DMS 273 treated with DMSO at 0.1 percent for 48 hours (cell line): ENCODE measurements around the gene AUTS2.
A peak's percentile ranks its signal among the peaks of the same experiment; 100 is the strongest.

Experiments used
- DNase-seq: peaks from one replicate; lab custom pipeline; 2025; lab: John Stamatoyannopoulos, UW

Gene AUTS2

DNA sequence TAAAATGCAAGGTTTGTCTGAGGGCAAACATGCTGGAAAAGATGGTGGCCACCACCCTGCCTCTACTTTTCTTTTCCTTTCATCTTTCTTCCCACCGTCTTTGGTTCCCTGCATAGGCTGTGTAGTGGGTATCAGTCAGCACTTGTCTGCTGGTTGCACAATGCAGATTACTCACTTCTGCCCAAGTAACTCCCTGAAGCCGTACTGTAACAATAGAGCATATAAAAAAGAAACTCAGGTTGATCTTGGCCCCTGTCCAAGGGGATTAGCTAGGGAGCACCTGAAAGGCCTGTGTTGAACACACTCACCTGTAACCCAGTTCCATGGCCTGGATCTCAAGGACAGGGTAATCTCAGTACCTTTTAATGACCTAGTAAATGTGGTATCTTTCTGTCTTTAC is 1000.7 kb downstream of the AUTS2 start:
- DNase-seq: no peak

DNA sequence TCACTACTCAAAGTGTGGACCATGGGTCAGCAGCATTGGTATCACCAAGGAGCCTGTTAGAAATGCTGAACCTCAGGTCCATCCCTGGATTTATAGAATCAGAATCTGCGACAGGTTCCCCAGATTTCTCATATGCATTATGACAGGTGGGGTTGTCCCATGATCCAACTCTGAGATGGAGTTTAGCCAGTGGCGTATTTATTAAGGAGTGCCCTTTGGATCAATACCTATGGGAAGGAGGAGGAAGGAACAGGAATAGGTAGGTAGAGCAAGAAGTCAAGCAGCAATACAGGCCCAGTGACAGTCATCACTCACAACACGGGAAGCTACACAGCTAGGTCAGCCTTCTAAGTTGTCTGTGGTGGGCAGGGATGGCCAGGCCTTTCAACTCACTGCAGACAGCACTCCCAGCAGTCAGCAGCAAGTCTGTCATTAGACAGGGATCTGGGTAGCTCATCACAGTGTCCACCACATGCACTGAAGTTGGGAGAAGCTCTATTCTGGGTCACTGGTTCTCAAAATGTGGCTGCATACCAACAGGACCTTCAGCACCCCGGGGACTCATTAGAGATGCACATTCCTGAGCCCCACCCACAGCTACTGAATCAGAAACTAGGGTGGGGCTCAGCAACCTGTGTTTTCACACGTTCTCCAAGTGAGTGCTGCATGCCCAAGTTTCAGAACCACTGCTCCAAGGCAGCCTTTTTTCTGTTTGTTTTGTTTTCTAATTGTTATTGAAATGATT is 1001.3 kb downstream of the AUTS2 start:
- DNase-seq: no peak

DNA sequence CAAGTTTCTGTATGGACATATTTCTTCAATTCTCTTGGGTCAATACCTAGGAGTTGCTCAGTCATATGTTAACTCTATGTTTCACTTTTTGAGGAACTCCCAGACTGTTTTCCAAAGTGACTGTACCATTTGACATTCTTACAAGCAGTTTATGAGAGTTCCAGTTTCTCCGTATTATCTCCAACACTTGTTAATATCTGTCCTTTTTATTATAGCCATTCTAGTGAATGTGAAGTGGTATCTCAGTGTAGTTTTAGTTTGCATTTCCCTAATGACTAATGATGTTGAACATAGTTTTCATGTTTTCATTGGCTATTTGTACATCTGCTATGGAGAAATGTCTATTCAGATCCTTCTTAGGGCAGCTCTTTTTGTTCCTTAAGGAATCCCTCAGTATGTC is 1002.7 kb downstream of the AUTS2 start:
- no peak for DNase-seq

DNA sequence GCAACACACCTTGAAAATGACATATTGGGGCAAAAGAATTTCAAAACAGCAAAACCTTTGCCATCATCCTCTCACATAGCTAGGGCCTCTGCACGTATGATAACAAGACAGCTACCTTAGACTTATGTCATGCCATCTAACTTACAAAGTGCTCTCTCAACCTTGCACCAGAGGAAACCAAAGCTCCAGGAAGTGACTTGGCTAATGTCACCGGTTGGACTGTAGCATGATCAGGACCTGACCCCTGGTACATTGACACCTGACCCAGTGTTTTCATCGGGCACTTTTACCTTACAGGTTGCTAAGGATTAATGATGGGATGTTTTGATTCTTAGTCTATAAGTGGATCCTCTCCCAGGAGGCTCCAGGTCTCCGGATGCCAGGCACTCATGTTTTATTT is 1003.8 kb downstream of the AUTS2 start:
- no peak for DNase-seq

DNA sequence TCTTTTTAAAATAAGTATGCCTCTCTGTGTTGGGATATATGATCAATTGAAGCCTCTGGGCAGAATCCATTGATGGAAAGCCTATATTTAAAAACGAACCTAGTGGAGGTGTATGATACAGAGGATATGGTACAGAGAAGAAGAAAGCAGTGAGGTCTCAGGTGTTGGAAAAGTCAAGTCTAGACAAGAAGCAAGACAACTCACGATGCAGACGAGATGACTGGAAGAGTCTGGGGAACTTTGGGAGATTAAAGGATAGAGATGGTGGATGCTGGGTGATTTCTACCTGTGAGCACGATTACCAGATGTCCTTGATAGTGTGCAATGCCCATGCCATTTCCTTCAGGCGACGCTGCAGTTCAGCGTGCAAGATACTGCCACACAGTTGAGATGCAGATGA is 1009.0 kb downstream of the AUTS2 start:
- DNase-seq: no peak

DNA sequence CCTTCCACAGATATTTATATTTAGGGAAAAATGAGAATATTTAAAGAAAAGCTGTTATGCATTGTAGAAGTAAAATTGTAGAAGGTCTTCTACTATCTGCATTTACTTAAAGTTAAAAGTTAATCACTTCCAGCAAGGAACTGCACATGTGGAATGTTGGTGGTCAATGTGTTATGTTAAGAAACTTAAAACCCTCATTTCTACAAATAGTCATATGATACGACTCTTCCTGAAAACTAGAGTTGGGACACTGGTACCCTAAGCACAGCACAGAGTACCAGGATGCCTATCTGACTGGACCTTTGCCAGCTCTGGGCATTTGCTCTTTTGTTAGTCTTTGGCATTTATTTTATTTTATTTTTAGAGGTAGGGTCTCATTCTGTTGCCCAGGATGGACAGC is 1009.5 kb downstream of the AUTS2 start:
- DNase-seq: no peak

DNA sequence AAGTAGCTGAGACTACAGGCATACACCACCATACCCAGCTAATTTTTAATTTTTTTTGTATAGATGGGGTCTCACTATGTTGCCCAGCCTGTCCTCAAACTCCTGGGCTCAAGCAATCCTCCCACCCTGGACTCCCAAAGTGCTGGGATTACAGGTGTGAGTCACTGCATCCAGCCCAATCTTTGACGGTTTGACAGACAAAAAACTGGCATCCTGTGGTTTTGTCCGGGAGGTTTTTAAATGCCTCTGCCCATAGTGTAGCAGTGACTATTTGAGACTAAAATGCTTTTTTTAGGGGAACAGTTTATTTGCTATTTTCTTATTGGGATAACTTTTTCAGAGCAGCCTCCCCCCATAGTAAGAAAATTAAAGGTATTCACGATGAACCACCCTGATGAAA is 1010.0 kb downstream of the AUTS2 start:
- no peak for DNase-seq

DNA sequence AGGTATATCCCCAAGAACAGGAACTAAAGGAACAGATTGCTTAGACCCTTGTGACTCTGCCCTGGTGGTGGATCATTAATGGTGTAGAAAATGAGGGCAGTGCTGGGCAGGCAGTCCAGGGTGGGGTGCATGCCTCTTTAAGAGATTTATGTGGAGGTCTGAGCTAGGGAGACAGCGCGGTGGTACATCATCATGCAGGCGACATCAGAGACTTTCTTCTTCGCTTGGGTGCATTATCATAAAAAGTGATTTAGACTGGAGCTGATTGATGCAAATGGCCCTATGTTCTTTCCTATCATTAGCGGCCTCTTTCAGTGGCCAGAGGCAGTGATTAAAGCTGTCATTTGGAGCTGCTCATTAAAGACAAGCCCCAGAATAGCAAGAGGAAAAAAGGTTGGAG is 1014.5 kb downstream of the AUTS2 start:
- no peak for DNase-seq

DNA sequence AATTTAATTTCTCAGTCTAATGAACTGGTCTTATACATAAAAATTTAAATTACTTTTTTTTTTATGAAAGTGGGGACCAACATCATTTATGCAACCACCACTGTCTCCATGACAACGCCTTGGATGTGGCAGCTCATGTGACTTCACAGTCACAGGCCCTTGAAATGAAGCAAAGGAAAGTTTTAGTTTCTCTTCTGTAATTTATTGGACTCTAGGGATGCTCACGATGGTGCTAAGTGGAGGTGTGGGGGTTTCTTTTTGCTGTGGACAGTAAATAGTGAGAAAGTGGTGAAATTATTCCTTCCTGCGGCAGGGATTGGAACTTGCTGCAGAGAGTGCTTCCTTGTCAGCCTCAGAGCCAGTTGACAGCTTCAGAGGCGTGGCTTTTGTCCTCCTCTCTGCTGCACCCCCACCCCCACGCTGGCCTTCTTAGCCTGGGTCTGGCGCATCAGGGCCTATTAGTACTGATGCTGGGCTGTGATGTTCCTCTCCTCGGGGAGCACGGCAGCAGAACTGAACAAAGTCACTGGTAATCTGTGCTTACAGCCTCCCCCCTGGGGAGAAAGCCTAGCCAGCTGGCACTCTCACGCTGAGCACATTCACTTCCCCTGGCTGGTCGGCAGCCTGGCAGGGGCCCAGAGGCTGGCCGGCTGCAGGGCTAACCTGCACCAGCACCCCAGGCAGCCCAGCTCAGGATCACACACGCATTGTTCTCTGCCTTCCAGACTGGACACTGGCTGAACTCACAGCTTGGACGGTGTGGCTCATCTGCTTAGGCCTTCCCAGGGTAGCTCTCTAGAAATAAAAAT is 1016.2 kb downstream of the AUTS2 start:
- peak; percentile 97 for DNase-seq

DNA sequence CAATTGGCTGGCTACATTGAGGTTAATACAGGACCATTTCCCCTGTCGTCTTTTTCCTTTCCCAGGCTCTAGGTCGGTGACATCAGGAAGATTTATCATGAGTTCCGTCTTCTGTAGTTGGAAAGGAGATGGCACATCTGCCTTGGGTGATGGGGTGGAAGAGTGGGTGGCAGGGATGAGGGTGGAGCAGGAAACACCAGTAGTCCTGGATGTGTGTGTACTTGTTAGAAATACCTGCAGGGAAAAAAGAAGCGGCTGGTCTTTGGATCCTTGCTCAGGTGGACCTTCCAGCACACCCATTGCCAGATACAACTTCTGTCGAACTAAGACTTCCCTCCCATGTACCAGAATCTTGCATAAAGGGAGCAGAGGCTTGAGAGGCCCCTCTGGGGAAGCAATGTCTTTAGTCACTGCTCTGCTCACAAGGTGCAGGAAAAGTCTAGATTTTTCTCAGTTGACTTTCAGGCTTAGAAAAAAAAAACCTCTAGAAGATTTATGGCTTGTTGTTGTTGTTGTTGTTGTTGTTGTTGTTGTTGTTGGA is 1016.9 kb downstream of the AUTS2 start:
- DNase-seq: no peak

DNA sequence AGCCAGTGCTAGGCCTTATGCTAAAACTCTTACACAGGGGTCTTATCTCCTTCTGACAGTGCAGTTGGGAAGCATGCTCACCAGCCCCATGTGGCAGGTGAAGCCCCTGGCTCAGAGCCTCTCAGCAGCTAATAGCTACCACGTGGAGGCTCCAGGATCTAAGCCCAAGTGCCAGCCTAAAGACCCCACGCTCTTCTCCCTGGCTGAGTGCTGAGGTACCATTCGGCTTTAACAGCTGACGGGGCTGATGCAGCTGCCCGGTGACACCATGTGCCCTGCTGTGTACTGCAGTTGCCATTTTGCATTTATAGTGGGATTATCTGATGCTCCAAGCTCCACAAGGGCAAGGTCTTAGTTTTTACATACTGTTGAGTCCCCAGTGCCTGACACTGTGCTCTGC is 1017.9 kb downstream of the AUTS2 start:
- DNase-seq: no peak

DNA sequence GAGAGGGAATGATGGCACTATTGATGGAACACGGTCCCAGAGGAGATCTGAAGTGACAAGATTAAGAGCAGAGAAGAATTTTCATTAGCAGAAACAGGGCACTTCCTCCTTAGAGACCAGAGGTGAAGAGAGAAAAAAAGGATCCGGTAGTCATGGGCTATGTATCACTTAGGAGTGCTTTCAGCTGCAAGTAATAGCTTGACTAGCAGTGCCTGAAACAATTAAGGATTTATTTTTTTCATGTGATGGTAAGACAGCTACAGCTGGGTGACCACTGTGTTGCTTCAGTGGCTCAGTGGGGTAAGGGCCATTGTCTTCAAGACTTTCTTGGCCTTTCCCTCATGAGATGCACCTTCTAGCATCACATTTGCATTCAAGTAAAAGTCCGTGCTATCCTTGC is 1018.5 kb downstream of the AUTS2 start:
- DNase-seq: no peak

DNA sequence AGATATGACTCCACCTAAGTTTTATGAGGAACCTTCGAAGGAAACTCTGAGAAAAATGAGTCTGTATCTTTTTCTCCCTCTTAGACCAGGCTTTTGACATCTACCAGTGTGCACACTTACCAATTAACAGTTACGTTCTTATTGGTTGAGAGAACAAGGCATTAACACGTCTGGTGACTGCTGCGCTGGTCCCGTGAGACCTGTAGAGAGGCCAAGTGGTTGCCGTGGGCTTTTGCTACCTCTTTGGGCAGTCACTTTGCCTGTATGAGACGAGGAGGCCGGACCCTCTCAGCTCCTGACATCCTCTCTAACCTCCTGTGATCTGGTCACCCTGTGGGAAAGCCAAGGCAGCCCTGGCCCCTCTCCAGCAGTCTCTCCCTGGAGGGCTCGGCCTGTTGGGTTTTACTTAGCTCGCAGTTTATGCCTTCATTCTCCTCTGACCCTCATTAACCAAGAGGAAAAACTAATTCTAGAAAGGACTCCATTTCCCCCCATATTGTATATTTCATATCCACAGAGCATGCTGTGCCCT is 1019.8 kb downstream of the AUTS2 start:
- no peak for DNase-seq

DNA sequence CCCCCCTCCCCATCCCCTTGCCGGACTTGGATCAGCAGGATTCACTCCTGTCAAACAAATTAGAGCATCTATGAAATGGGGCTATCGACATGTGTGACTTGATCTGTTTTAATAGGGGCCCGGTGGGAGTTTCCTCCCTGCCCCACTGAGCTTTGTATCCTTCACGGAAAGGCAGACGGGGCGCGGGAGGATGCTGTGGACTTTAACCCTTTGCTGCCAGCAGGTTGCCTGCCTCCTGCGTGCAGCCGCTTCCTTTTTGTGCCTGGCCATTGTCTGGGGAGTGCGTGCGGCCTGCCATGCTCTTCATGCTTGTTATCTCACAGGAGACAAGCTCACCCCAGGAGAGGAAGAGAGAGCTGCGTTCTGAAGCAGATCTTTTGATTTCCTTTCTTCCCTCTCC is 1020.9 kb downstream of the AUTS2 start:
- DNase-seq: no peak

DNA sequence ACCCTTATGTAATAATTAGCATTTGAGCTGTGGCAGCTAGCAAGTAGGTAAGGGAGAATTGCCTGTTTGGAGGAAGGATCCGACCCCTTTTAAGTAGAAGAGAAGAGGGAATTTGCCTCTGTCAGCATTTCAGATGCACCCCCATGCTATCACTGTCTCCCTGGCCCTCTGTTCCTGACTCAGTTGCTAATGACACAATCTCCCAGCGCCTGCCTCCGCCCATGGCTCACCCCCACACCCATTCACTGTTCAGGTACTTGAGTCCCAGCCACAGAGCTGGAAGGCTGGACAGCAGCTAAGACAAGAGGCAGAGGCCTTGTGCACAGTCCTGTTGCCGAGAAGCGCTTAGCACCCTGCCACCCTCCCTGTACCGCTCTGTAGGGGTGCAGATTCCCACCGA is 1021.4 kb downstream of the AUTS2 start:
- no peak for DNase-seq

DNA sequence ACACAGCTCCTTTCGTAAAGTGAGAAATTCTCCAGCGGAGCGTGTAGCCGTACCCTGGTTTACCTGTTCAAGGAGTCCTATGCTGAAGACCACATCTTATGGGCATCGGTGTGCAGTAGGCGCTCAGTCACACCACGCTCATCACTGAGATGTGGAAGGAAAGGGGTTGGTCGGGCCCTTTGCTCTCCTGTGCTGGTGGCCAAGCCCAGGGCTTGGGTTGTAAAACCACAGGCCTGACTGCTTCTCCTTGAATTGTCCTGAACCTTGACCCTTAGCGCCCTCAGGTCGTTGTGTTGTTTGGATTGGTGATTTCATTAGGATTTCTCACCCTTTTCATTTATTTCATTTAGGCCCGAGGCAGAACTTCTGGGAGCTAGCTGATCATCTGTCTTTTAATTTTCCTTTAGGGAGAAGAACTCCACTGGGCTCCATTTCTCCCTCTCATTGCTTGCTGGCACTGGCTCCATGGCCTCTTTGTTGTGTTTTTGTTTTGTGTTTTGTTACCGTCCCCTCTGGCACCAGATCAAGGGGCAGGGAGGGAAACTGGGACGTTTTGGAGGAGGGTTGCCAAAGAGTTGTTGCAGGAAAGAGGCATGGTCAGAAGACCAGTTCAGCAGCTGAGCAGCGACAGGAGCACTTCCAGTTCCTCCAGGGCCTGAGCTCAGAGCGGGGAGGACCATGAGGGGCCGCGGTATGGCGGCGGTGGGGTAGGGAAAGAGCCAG is 1022.2 kb downstream of the AUTS2 start:
- DNase-seq: no peak

DNA sequence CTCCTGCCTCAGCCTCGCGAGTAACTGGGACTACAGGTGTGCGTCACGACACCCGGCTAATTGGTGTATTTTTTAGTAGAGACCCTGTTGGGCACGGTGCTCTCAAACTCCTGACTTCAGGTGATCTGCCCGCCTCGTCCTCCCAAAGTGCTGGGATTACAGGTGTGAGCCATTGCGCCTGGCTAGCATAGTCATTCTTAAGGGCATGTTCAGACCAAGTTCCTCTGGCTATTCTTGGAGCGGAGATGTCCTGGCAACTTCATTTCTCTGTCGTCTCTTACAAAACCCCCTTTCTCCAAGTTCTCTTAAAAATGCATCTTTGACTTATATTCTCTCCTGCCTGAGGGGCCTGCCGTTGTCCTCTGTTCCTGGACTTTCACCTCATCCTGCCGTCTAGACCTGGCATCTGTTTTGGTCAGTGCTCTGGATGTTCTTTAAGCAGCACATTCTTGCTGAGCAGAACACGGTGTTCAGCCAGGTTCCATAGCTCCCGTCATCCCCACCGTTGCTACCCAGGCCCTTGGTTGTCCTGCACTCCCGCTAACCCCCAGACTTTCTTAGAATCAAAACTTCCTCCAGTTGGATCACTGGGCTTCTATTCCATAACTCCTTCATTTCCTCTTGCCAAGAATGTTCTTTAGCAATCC is 1023.8 kb downstream of the AUTS2 start:
- no peak for DNase-seq

DNA sequence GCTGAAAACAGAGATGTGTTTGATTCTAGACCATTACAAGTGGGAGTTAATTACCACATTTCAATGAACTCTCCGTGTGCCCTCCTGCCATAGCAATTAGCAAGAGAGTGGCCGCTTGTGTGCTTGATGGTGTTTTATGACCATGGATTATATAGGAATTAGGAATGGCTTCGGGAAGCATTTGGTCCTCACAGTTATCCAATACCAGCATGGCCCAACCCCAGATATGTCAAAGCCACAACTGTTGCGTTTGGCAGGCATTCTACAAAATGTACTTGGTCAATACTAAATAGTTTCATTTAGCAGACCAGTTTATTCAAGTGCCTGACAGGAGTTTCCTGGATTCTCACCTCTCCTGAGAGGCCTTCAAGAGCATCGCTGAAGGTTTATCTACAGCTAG is 1024.7 kb downstream of the AUTS2 start:
- DNase-seq: no peak

DNA sequence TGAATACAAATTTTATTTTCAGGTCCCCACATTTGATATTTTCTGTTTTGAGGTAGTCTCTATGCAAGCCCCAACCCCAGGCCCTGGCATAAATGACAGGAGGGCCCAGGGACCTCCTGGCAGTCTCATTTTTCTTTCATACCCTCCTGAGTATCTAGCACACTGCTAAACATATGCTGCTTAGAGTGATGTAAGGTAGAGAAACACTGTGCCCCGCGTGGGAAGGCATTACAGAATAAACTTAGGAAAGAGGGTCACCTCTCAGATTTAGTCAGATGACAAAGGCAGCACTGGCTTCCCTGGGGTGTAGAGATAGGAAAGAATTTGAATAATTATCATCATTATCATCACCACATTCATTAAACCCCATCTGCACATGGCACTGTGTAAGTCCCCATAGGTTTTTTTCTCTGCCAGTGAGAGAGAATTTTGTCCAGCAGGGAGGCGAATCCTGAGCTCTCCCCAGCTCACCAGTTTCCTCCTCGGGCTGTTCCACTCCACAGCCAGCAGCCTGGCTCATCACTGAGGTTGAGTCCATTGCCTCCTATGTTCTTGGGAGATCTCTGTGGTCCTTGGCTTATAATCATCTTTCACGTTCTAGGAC is 1026.3 kb downstream of the AUTS2 start:
- DNase-seq: peak; percentile 65

DNA sequence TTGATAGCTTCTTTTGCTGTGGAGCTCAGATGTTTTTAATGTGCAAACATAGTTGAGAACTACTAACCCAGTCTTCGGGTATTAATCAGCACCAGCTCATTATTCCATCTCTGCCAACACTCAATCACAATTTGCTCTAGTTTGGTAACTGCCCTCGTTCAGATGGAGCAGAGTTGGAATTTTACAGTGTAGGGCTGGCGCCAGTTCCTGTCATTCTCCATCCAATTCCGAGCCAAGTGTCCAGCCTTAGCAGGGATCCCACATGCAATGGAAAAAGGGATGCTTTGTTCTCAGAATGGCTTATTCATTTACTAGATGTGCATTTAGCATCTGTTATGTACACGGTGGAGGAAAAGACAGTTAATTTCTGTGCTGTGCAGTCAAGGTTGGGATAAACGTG is 1029.2 kb downstream of the AUTS2 start:
- no peak for DNase-seq

DNA sequence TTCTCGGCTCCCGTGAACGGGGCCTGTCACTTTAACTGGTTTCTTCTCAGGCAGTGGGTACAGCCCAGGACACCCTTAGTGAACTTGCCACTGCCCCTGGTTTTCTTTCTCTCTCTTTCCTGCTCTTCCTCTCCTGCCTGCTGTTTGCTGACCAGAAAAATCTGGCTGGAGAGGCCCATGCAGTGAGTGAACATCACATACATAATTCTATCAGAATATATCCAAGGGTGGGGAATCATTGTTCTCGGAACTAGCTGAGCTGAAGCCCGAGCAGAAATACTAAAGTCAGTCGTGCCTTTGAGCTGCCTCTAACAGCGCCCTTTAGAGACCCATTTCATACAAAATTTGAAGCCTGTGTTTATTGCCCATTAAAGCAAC is 1032.2 kb downstream of the AUTS2 start:
- DNase-seq: no peak
